NCI-H1105 treated with DMSO at 0.1 percent for 48 hours (cell line): ENCODE measurements around the gene MTHFD1.
A peak's percentile ranks its signal among the peaks of the same experiment; 100 is the strongest.
"Not testable (repeated sequence)": the region's sequence is repeated elsewhere in the genome, so short reads cannot be mapped to it uniquely, and the experiment has no call there.

Source experiments
- DNase-seq: peaks from one replicate; lab custom pipeline; 2025; lab: John Stamatoyannopoulos, UW

Gene MTHFD1

GRCh38 chr14:64387782-64388532 is at the start of gene MTHFD1:
MTHFD1 (plus strand) TSS chr14:64388353; CDS start chr14:64388428, 75 bp downstream.
- peak; percentile 99 for DNase-seq

GRCh38 chr14:64338616-64339316 is 49.4 kb upstream of the MTHFD1 start:
- DNase-seq, result peak; percentile 100

- DNase-seq, result no peak
Observed at GRCh38 chr14:64340560-64341196, 47.5 kb upstream of the MTHFD1 start.

- no peak for DNase-seq
Observed at GRCh38 chr14:64347748-64348147, 40.4 kb upstream of the MTHFD1 start.

- no peak for DNase-seq
Observed at GRCh38 chr14:64349741-64350490, 38.2 kb upstream of the MTHFD1 start.

GRCh38 chr14:64363265-64363846 is 24.8 kb upstream of the MTHFD1 start:
- DNase-seq, result no peak

GRCh38 chr14:64364907-64365306 is 23.2 kb upstream of the MTHFD1 start:
- DNase-seq, result no peak

- DNase-seq, result not testable (repeated sequence)
Observed at GRCh38 chr14:64365358-64365889, 22.7 kb upstream of the MTHFD1 start.

GRCh38 chr14:64369201-64369600 is 19.0 kb upstream of the MTHFD1 start:
- no peak for DNase-seq

GRCh38 chr14:64387232-64387781 is 846 bp upstream of the MTHFD1 start:
- DNase-seq, result peak; percentile 32

GRCh38 chr14:64388533-64389285 is 556 bp downstream of the MTHFD1 start:
- DNase-seq, result peak; percentile 51

GRCh38 chr14:64391113-64391725 is 3.1 kb downstream of the MTHFD1 start:
- no peak for DNase-seq

GRCh38 chr14:64391986-64392385 is 3.8 kb downstream of the MTHFD1 start:
- no peak for DNase-seq

GRCh38 chr14:64393189-64393726 is 5.1 kb downstream of the MTHFD1 start:
- not testable (repeated sequence) for DNase-seq

- no peak for DNase-seq
Observed at GRCh38 chr14:64394423-64394822, 6.3 kb downstream of the MTHFD1 start.

- DNase-seq, result no peak
Observed at GRCh38 chr14:64394977-64395633, 7.0 kb downstream of the MTHFD1 start.

- no peak for DNase-seq
Observed at GRCh38 chr14:64400829-64401459, 12.8 kb downstream of the MTHFD1 start.

GRCh38 chr14:64401949-64402348 is 13.8 kb downstream of the MTHFD1 start:
- no peak for DNase-seq

- DNase-seq, result no peak
Observed at GRCh38 chr14:64405295-64405694, 17.1 kb downstream of the MTHFD1 start.
